B cell (primary cell): ENCODE results near the gene SLC30A1. TPM values are rescaled to one million over a fixed set of nuclear protein-coding genes. Genes with fewer than 3 reads are reported as not detected.

Experiments
- ATAC-seq: fragments of 200-7000 bp; cut with Tn5 transposase; one replicate; pipeline ENCODE4 v1.10.0; 2021; ENCODE audit warnings: low read depth, mild to moderate bottlenecking, moderate number of reproducible peaks, moderate library complexity
- CTCF ChIA-PET: fragments of 350-600 bp; sonication (Branson Sonifier 250); formaldehyde crosslinking; loops from one replicate; lab custom pipeline; 2021; ENCODE audit warnings: antibody characterized with exemption, inconsistent platforms; lab: Charles Lee
- POLR2A ChIA-PET: fragments of 350-600 bp; sonication (Branson Sonifier 250); formaldehyde crosslinking; loops from one replicate; lab custom pipeline; 2021; ENCODE audit warnings: antibody characterized with exemption; lab: Charles Lee
- DNase-seq: peaks from one replicate; pipeline ENCODE4 v3.0.0; 2013
- H2AFZ ChIP-seq: 2 replicates; pipeline ENCODE4 v1.6.1; 2012; ENCODE audit warnings: mild to moderate bottlenecking, low read depth, low read length; ENCODE audit not compliant: insufficient read depth, poor library complexity, severe bottlenecking
- H3K27ac ChIP-seq, 2 donors: 1 replicate in 1 of 2; 2 replicates in 1 of 2; pipeline ENCODE4 v1.5.1; 2012 to 2013; ENCODE audit warnings: low read length in 2 of 2, mild to moderate bottlenecking in 2 of 2, moderate library complexity in 1 of 2
- H3K27me3 ChIP-seq, 4 experiments: fragments of 200-600 bp in 1 of 4; sonication (generic) in 1 of 4; replicated peaks in 1 of 4; 1 replicate in 2 of 4; 2 replicates in 2 of 4; pipeline versions ENCODE4 v1.6.1 to v1.7.0; 2013 to 2016; ENCODE audit warnings: low read length in 3 of 4, mild to moderate bottlenecking in 2 of 4, mixed read lengths in 1 of 4, moderate library complexity in 1 of 4; ENCODE audit not compliant: insufficient read depth in 4 of 4, control insufficient read depth in 3 of 4; ENCODE audit errors: control extremely low read depth in 1 of 4
- H3K36me3 ChIP-seq, 2 experiments: replicated peaks in 1 of 2; 1 replicate in 1 of 2; 2 replicates in 1 of 2; pipeline versions ENCODE4 v1.6.1 to v1.7.1; 2013; ENCODE audit warnings: low read length in 1 of 2; ENCODE audit not compliant: insufficient read depth in 2 of 2, control insufficient read depth in 1 of 2; ENCODE audit errors: control extremely low read depth in 1 of 2, extremely low read depth in 1 of 2
- H3K4me1 ChIP-seq, 2 donors: fragments of 200-600 bp in 1 of 2; sonication (generic) in 1 of 2; 1 replicate in 1 of 2; 2 replicates in 1 of 2; pipeline versions ENCODE4 v1.5.1 to v1.6.1; 2013 to 2017; ENCODE audit warnings: low read length in 2 of 2; ENCODE audit not compliant: control insufficient read depth in 2 of 2, insufficient read depth in 2 of 2
- H3K4me2 ChIP-seq: replicated peaks from 2 replicates; pipeline ENCODE3; 2012; ENCODE audit warnings: mild to moderate bottlenecking, low read depth, low read length; ENCODE audit not compliant: poor library complexity, severe bottlenecking
- H3K4me3 ChIP-seq, 5 experiments: fragments of 200-600 bp in 1 of 5; sonication (generic) in 1 of 5; 1 replicate in 3 of 5; 2 replicates in 2 of 5; pipeline versions ENCODE4 v1.5.1 to v1.7.0; 2011 to 2016; ENCODE audit warnings: low read length in 4 of 5, mild to moderate bottlenecking in 4 of 5, low read depth in 2 of 5, control low read depth in 1 of 5, moderate library complexity in 1 of 5; ENCODE audit not compliant: insufficient read depth in 1 of 5; ENCODE audit errors: control extremely low read depth in 1 of 5, extremely low read depth in 1 of 5
- H3K79me2 ChIP-seq: fragments of 200-600 bp; sonication (generic); one replicate; pipeline ENCODE4 v1.6.0; 2016; ENCODE audit warnings: low read length; ENCODE audit not compliant: control insufficient read depth, insufficient read depth
- H3K9ac ChIP-seq: fragments of 200-600 bp; sonication (generic); 2 replicates; pipeline ENCODE4 v1.6.1; 2017; ENCODE audit warnings: mild to moderate bottlenecking, low read length, moderate library complexity
- H3K9me3 ChIP-seq, 3 donors: one replicate each; pipeline versions ENCODE4 v1.6.1 to v1.7.1; 2013; ENCODE audit warnings: low read length in 2 of 3; ENCODE audit not compliant: control insufficient read depth in 2 of 3, insufficient read depth in 1 of 3; ENCODE audit errors: control extremely low read depth in 1 of 3
- H4K20me1 ChIP-seq: 2 replicates; pipeline ENCODE4 v1.6.0; 2012; ENCODE audit warnings: mild to moderate bottlenecking, low read length; ENCODE audit not compliant: insufficient read depth, control insufficient read depth, poor library complexity, severe bottlenecking
- H3K27ac Mint-ChIP-seq: one replicate; pipeline ENCODE4 v1.8.0; 2021; ENCODE audit warnings: mixed read lengths
- H3K27me3 Mint-ChIP-seq: one replicate; pipeline ENCODE4 v1.8.0; 2021; ENCODE audit warnings: mixed read lengths
- H3K4me1 Mint-ChIP-seq: one replicate; pipeline ENCODE4 v1.8.0; 2021; ENCODE audit warnings: mixed read lengths
- H3K4me3 Mint-ChIP-seq: one replicate; pipeline ENCODE4 v1.8.0; 2021; ENCODE audit warnings: mixed read lengths
- H3K9me3 Mint-ChIP-seq: one replicate; pipeline ENCODE4 v1.8.0; 2022; ENCODE audit warnings: mixed read lengths; ENCODE audit not compliant: insufficient read depth
- EZH2 ChIP-seq: IDR thresholded peaks from 2 replicates; pipeline ENCODE4 v1.6.1; 2012; ENCODE audit warnings: borderline replicate concordance, low read depth, mild to moderate bottlenecking, moderate library complexity, low read length; ENCODE audit not compliant: insufficient read depth, poor library complexity, severe bottlenecking
- WGBS: methylation state at CpG from one replicate; pipeline ENCODE4 v1.1.5; 2013; ENCODE audit warnings: missing lambda C conversion rate; ENCODE audit not compliant: insufficient coverage; 5-methylcytosine and 5-hydroxymethylcytosine counted together
- intact Hi-C: fragments of 100-400 bp; cut with micrococcal nuclease; formaldehyde crosslinking; loops from one replicate; pipeline ENCODE4 v1.10.0; 2022
- polyA plus RNA-seq: library from polyadenylated mRNA; depleted of rRNA; stranded (reverse); fragments of >200 nt; gene quantifications from 2 replicates; pipeline ENCODE4 v1.2.3, GENCODE V29; 2012
- total RNA-seq, 2 donors: library from RNA; stranded (reverse); fragments of 120-200 nt in 1 of 2; gene quantifications; 1 replicate in 1 of 2; 2 replicates in 1 of 2; pipeline versions ENCODE4 v1.2.3 to v1.2.4, GENCODE V29; 2013 to 2022
- TF ChIP-seq, protein P1 (sequence below): fragments of 200-600 bp; IDR thresholded peaks from one replicate; pipeline ENCODE4 v1.8.0; 2022; ENCODE audit warnings: antibody characterized with exemption, mild to moderate bottlenecking

SLC30A1 gene
- total and polyA plus RNA-seq, 2 donors (not counting 1 experiment from before 2014, with no cell fraction given) = 1.7 to 12.2 TPM

DNA sequence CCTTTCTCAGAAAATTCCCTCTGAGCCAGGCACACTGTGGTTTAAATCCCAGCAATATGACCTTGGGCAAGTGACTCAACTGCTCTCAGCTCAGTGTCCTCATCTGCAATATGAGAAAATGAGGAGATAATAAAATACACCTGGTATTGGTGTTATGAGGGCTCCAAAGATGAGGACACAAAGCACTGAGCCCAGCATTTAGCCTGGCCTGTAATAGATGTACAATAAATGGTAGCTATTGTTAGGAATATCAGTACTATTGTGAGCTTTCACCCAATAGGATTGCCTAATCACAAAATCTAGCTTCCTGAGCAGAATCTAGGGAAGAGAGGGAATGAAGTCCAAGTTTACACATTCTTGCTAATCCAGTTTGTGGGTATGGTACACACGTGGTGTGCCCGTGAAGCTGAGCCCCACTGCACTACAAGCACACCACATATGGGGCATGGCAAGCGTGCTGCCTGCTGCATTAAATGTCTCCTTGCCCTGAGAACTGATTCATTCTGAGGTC is 24.3 kb upstream of the SLC30A1 start:
- no peaks in the 10 kb centered on the region for H3K27me3 ChIP-seq
- no peak overlapping the region for H3K4me2 ChIP-seq
- no peaks in the 10 kb centered on the region for H4K20me1 ChIP-seq
- Mint-ChIP-seq H3K4me3 (no peak overlapping the region), H3K9me3 (no peaks in the 10 kb centered on the region), H3K4me1 (peaks cover 25% of the 10 kb centered on the region), H3K27me3 (peaks cover 4% of the 10 kb centered on the region), H3K27ac (no peak overlapping the region)
- no peak overlapping the region for H3K9ac ChIP-seq
- DNase-seq (no peak), ATAC-seq (no peak)
- peaks cover 14% of the 10 kb centered on the region for H3K79me2 ChIP-seq
- no peak overlapping the region for H3K4me3 ChIP-seq
- H3K36me3 ChIP-seq = no peaks in the 10 kb centered on the region
- no peak for TF ChIP-seq EZH2
- TF ChIP-seq, protein P1, sequence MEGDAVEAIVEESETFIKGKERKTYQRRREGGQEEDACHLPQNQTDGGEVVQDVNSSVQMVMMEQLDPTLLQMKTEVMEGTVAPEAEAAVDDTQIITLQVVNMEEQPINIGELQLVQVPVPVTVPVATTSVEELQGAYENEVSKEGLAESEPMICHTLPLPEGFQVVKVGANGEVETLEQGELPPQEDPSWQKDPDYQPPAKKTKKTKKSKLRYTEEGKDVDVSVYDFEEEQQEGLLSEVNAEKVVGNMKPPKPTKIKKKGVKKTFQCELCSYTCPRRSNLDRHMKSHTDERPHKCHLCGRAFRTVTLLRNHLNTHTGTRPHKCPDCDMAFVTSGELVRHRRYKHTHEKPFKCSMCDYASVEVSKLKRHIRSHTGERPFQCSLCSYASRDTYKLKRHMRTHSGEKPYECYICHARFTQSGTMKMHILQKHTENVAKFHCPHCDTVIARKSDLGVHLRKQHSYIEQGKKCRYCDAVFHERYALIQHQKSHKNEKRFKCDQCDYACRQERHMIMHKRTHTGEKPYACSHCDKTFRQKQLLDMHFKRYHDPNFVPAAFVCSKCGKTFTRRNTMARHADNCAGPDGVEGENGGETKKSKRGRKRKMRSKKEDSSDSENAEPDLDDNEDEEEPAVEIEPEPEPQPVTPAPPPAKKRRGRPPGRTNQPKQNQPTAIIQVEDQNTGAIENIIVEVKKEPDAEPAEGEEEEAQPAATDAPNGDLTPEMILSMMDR = no peak
- WGBS = no CpG with 5 or more reads among the region's 3 CpGs
- ChIA-PET CTCF (interaction anchor here (0.7 to 0.8 kb wide), 2 partner anchors 21 to 52 kb away, joined by 3 read pairs; no protein-coding TSS in a partner anchor), POLR2A (interaction anchor here (0.6 kb wide), 1 partner anchor 85 kb away, joined by 3 read pairs; no protein-coding TSS in a partner anchor)
- no peaks in the 10 kb centered on the region for H3K9me3 ChIP-seq
- H3K27ac ChIP-seq = no peak overlapping the region
- intact Hi-C loops = no loop called here
- no peak overlapping the region for H2AFZ ChIP-seq
- H3K4me1 ChIP-seq = peaks cover 18 to 23% of the 10 kb centered on the region in 2 donors

DNA sequence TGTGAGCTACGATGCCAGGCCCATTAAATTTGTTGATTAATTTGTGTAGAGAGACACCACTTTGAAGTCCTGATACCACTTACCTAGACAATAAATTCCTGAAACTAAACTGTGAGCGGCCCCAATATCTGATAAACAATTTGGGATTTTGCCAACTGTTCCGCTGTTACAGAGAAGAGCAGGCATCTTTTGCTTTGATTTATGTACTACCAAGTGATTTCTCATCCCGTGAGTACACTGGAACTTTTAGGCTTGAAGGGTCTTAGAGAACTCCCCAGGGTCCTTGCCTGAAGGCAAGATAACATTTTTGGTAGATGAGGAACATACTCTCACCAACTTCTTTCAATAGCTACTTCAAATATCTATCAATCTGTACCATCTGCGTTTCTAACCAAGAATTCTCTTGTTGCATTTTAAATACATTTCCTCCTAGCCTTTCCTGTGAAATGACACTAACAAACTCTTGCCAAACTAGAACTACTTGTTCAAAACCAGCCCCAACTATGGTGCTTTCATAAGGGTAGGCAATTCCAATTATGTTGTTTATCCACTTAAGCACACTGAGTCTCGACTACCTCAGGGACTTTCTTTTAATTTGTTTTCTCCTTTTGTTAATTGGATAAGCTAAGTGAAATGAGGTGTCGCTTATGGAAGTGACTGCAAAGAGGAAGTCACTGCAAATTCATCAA is 23.2 kb upstream of the SLC30A1 start:
- ChIA-PET CTCF (no interaction called here), POLR2A (no interaction called here)
- no peaks in the 10 kb centered on the region for H3K9me3 Mint-ChIP-seq
- Histone ChIP-seq H3K27ac (no peak overlapping the region), H3K27me3 (no peaks in the 10 kb centered on the region), H3K4me2 (no peak overlapping the region), H2AFZ (no peak overlapping the region), H3K36me3 (no peaks in the 10 kb centered on the region), H4K20me1 (no peaks in the 10 kb centered on the region), H3K9ac (no peak overlapping the region), H3K9me3 (no peaks in the 10 kb centered on the region), H3K4me3 (no peak overlapping the region), H3K79me2 (peaks cover 14% of the 10 kb centered on the region), H3K4me1 (peaks cover 16 to 18% of the 10 kb centered on the region in 2 donors)
- ATAC-seq (no peak), DNase-seq (no peak)
- intact Hi-C loops = no loop called here
- H3K27ac Mint-ChIP-seq = no peak overlapping the region
- TF ChIP-seq, protein P1 = no peak
- no peak for TF ChIP-seq EZH2
- 35% methylated on average over 3 of the region's 7 CpGs for WGBS
- H3K4me1 Mint-ChIP-seq = peaks cover 17% of the 10 kb centered on the region
- peaks cover 4% of the 10 kb centered on the region for H3K27me3 Mint-ChIP-seq
- H3K4me3 Mint-ChIP-seq = no peak overlapping the region
